ENCODE measurements around the gene SYNDIG1.

SYNDIG1 gene

DNA sequence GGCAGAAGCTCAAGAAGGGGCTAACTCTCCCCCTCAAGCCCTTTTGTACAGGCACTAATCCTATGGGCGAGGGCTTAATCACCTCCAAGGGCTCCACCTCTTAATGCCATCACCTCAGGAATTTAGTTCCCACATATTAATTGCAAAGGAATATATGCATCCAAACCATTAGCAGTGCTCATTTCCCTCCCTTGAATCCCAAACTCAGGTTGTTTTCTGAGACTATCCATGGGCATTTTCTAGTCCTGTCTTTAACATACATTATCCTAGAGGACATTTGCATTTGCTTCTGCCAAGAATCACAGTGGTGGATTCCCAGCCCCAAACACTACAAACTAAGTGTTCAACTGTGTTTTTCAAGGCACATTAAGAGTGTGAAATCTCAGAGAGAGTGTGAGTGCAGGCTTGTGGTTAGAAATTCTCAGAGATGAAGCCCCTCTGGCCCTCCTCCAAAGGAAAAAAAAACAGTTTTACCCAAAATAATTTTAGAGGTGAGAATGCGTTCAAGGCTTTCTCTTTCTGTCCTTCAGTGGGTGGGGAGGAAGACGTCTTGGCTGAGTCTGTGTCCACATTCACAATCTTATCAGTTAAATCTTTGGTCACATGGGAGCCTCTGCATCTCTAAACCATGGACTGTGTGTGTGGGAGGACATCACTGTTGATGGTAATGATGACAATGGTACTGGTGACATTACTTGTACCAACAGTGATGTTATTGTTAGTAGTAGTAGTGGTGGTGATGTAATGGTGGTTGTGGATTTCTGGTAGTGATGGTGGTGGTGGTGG lies 59.3 kb downstream of the SYNDIG1 start:
- DNase-seq (ENCODE audit: low read depth) = no peak

DNA sequence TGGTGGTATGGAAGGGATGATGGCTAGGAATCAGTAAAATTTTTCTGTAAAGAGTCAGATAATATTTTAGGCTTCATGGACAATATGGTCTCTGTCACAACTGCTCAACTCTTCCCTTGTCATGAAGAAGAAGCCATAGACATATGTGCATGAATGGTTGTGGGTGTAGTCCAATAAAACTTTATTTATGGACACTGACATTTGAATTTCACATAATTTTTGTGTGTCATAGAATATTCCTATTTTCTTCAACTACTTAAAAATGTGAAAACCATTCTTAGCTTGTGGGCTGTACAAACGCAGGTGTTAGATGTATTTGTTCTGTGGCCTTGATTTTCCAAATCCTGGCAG lies 59.9 kb downstream of the SYNDIG1 start:
- DNase-seq (ENCODE audit: low read depth) = no peak

DNA sequence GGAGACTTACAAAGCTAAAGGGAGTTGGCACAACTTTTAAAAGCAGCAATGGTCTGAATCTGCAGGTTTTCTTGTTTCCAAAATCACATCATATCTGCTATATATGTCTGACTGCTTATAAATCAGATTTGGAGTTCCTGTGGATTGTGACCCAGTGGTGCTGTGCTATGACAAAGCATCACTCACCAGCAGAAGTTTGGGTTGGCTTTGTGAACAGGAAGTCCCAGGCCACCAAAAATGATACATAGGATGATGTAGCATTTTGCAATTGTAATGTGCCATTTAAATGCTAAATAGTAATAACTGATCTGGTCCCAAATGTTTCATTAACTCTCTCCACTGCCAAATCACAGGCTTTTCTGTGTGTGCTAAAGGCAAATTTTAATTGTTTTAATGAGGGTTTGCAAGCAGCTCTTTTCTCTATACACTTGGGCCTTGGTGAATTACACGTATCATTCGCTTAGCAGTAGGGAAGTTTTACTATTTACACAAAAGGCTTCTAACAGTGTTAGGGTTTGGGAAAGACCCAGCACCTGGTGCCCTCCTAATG lies 60.8 kb downstream of the SYNDIG1 start:
- no peak for DNase-seq (ENCODE audit: low read depth)

DNA sequence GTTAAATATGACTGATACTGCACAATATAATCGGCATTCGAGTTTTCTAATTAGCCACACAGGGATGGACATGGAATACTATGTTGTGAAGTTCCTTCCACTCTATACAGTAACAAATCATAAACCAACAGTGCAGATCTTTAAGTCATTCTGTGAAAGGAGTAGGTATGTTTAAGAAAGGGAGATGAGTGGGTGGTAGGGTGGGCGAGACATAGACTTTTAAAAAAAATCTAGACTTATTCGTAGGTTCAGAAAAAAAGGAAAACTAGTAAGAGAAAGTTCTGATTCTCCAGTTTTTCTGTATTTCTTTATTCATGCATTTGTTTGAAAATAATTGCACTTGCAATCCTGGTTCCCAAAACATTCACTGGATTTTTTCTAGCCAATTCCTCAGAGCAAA lies 61.8 kb downstream of the SYNDIG1 start:
- no peak for DNase-seq (ENCODE audit: low read depth)

DNA sequence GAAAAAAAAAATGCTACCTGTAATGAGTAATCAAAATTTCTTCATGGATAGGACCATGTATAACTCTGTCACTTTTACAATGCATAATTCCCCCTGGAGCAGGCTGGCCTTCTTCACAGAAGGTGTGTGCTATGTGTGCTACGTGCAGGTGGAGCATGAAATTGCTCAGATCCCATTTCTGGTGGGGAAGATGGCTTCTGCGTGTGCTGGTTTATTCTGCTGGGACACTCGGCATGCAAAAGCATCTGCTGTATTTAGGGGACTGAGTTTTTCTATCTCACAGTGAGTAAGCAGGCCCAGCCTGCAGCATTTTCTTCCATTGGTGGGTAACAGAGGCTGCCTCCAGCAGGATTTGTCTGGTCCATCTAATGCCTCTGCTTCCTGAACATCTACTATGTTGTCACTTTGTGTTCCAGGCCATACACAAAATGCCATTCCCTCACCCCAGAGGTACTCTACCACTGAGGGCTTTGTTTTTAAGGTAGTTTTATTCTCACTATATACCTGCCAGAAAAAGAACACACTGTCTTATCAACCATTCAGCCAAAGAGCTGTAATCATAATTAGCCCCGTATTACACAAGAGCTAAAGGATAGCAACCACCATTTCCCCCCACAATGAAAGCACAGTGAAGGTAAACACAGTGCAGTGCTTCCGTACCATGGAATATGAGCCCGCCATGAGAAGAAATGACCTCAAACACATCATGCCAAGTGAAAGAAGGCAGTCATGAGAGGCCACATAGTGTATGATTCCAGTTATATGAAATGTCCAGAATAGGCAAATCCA lies 62.4 kb downstream of the SYNDIG1 start:
- no peak for DNase-seq (ENCODE audit: low read depth)

DNA sequence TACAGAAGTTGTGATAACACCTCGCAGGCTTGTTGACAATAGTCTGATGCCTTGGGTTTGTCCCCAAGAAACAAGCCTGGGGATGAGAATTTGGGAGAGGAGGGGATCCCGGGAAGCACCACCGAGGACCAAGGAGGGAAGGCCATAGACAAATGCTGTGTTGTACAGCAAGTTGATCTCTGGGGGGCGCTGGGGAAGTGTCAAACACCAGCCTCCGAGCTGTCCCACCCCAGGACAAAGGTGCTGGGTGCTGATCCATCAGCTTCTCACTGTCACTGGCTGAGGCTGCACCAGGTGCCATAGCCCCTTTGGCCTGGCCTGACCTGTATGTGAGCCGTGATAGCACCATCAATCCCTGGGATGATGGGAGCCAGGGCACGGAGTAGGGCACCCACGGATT lies 64.0 kb downstream of the SYNDIG1 start:
- DNase-seq (ENCODE audit: low read depth) = no peak

DNA sequence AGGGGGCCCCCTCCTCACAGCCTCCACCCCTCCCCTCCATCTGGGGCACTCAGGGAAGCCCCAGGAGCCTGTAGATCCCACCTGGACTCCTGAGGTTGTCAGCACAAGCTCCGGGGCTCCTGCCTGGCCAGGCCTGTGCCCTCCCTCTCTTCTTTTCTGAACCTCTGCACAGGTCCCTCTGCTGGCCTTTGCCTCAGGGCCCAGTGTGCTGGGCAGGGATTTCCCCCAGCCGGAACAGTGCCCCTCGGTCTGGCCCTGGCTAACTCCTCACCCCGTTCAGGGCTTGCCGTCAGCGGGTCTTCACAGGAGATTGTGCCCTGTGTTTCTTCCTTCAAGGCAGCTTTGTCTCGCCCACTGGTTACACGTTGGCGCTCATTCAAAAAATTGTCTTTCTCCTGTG lies 64.9 kb downstream of the SYNDIG1 start:
- no peak for DNase-seq (ENCODE audit: low read depth)

DNA sequence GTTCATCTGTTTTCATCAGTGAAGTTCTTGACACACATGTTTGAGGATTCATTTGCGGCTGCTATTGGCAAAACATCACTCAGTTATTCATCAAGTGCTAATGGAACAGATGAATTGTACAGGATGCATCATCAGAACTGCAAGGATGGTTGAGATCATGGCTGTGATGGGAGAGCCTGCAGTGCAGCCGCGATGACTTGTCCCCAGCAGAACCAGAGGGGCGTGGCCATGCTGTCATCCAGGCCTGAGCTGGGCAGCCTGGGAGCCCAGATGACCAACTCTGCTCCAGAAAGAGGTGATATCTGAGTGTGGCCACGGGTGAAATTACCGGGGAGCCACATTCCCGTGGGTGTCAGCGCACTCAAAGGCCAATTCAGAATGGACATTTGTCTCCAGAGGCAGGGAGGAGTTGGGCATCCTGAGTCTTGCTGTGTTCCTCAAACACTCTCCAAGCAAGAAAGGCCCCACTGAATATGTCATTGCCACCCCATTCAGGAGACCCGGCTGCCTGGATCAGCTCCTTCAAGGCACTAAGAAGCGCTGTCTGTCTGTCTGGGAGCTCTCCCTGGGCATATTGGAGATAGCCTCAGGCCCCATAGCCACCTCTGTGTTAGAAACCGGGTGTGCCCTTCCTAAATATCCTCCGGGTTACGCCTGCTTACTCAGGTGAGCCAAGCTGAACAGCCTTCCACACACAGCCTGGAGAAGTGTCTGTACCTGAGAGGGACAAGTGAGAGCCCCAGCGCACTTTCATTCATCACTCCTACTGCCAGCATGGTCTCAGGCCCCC lies 66.7 kb downstream of the SYNDIG1 start:
- no peak for DNase-seq (ENCODE audit: low read depth)

DNA sequence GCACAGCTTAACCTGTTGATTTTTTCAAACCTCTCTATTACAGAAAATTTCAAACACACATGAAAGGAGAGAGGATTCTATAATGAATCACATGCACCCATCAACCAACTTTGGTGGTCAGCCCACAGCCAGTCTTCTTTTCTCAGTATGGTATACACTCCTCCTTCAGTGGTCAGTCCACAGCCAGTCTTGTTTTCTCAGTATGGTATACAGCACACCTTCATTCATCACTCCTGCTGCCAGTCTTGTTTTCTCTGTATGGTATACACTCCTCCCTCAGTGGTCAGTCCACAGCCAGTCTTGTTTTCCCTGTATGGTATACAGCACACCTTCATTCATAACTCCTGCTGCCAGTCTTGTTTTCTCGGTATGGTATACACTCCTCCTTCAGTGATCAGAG lies 67.8 kb downstream of the SYNDIG1 start:
- no peak for DNase-seq (ENCODE audit: low read depth)

DNA sequence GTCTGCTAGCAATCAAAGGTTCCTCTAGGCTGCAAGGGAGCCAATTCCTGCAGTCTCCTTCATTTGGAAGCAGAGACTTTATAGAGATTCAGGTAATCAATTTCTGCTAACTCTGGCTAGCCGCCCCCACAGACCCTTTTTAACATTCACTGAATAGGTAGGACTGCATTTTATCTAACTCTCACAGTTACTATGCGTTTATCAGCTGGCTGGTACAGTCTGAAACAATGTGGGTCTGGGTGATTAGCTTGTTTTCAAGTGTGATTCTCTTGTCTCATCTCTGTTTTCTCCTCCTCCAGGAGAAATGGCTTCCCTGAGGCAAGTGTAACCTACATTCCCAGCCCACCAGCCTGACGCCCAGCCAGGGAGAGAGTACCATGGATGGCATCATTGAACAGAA lies 73.3 kb downstream of the SYNDIG1 start:
- no peak for DNase-seq (ENCODE audit: low read depth)

DNA sequence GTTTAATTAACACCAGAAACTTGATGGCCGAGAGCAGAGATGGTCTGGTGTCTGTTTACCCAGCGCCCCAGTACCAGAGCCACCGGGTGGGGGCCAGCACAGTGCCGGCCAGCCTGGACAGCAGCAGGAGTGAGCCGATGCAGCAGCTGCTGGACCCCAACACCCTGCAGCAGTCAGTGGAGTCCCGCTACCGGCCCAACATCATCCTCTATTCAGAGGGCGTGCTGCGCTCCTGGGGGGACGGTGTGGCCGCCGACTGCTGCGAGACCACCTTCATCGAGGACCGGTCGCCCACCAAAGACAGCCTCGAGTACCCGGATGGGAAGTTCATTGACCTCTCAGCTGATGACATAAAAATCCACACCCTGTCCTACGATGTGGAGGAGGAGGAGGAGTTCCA lies 73.7 kb downstream of the SYNDIG1 start:
- DNase-seq (ENCODE audit: low read depth) = no peak

DNA sequence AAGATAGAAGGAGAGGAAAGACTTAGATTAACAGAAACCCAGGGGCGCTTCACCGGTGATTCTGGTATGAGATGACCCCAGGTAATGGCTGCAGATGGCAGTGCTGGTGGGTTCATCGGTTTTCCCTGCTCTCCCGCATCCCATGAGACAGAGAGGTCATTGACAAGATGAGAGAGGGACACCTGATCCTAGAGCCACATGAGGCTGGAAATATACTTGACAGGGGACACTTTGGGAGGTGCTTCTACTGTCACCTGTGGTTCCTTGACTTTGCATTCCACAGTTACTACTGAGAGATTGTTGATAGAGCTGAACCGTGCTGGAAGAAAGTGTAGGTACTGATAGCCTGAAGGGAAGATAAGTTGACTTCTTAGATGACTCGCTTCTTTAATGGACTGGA lies 74.3 kb downstream of the SYNDIG1 start:
- DNase-seq (ENCODE audit: low read depth) = no peak

DNA sequence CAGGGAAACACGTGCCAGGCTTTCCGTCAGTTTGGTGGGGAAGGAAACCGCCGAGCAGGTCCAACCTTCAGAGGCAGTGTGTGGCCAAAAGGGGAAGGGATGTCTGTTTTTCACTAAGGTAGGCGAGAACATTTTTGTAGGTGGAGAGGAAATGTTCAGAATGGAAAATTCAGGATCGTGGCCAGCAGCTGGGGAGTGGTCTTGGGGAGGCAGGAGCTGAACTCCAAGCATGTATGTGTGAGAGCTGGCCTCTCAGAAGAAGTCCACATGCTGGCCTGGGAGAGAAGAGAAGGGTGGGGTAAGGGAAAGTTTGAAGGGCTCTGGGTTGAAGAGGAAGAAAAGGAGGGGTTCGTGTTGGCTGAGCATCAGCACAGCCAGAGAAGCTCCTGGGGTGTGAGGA lies 74.9 kb downstream of the SYNDIG1 start:
- no peak for DNase-seq (ENCODE audit: low read depth)

DNA sequence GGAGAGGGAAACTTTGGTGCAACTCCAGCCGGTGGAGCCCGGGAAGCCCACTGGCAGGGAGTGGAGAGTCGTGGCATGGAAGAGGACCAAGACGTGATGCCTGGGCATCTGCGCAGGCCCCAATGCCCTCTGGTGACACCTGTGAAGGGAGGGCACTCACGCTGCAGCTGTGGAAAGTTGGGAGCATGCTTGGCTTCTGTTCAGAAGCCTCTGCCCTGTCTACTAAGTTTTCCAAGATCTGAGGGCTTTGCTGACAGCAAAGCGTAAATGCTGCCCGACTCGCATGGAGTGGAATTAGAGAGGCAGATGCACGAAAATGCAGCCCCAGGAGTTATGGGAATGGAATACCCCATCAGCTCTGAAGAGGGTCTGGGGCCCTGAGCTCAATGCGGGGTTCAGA lies 75.7 kb downstream of the SYNDIG1 start:
- no peak for DNase-seq (ENCODE audit: low read depth)

DNA sequence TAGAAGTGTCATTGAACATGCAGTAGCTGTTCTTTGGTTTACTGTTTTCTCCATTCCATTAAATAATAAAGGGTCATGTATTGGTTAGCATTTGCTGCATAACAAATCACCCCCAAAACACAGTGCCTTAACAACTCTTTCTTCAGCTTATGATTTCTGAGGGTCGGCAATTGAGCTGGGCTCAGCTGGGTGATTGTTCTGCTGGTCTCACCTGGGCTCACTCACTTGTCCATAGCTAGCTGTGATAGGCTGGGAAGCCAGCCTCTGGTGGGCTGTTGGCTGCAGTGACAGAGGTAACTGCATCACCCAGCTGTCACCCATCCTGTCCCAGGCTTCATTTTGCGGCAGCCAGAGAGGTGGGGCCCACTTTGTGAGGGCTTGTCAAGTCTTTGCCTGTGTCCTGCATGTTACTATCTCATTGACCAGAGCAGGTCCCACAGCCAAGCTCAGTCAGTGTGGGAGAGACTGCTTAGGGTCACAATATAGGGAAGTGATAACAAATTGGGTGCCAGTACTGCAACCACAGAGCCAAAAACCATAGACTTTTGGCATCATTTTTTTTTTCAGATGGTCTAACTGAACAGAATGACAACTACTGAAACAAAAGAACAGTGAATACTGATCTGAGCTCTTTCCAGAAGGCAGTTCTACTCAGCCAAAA lies 76.9 kb downstream of the SYNDIG1 start:
- DNase-seq (ENCODE audit: low read depth) = no peak

DNA sequence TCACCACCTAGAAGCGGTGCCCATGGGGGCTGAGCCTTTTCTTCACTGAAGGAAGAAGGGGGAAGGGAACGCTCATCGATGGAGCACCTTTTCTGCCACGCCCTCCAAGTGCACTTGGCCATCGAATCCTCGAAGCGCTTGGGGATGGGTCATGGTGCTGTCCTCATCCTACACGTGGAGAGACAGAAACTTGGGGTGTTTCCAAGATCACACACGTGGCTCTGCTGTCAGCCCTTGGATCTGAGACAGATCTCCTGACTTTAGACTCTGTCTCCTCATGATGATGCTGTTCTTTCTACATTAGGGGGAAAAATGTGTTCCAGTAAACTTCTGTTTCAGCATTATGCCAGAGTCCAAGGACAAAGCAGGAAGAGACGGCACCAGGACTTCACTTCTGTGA lies 78.5 kb downstream of the SYNDIG1 start:
- DNase-seq (ENCODE audit: low read depth) = no peak

DNA sequence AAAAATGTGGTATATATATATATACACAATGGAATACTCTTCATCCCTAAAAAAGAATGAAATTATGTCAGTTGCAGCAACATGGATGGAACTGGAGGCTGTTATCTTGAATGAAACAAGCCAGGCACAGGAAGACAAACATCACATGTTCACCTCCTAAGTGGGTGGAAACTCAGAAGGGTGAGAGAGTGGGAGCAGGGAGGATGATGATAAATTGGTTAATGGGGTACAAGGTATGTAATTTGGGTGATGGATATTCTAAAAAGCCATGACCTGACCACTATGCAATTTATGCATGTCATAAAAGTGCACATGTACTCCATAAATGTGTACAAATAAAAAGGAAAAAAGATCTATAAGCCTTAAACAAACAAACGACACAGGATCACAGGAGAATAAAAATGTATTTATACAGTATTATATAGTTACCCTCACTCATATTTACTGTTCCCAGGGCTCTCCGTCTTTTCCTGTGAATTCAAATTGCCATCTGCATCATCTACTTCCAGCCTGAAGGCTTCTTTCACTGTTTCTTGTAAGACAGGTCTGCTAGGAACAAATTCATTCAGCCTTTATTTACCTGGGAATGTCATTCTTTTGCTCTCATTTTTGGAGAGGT lies 89.8 kb downstream of the SYNDIG1 start:
- DNase-seq (ENCODE audit: low read depth) = no peak

DNA sequence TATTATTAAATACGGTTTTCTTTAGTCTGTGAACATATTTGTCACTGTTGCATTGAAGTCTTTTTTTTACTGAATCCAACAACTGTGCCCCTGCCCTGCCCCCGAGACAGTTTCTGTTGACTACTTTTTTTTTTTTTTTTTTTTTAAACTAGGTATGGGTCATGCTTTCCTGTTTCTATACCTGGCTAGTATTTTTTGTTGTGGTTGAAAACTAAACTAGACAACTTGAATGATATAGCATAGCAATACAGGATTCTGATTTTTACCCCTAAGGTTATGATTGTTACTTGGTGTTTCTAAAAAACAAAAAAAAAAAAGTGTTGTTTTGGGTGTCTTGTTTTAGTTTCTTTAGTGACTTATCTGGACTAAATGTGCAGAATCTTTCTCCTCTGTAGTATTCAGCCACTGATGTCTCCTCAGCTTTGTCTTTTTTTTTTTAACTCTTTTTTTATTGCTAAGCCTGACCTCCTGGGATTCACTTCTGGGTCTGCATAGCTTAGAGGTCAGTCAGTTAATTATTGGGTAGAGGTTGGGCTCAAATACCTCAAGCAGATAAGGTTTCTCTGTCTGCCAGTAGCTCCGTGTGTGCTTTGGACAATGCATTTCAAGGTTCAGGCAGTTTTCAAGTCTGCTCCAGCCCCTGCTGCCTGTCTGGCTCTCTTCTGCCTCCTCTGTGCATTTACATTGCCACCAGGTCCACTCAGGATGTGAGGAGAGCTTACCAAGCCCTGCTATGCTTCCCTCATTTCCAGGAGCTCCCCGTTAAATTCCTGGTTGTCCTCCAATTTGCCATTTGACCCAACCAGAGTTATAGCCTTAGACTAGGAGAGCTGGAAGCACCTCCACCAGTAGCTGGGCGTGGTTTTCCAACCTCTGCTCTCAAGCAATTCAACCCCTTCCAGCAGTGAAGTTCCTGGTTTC lies 91.4 kb downstream of the SYNDIG1 start:
- no peak for DNase-seq (ENCODE audit: low read depth)

DNA sequence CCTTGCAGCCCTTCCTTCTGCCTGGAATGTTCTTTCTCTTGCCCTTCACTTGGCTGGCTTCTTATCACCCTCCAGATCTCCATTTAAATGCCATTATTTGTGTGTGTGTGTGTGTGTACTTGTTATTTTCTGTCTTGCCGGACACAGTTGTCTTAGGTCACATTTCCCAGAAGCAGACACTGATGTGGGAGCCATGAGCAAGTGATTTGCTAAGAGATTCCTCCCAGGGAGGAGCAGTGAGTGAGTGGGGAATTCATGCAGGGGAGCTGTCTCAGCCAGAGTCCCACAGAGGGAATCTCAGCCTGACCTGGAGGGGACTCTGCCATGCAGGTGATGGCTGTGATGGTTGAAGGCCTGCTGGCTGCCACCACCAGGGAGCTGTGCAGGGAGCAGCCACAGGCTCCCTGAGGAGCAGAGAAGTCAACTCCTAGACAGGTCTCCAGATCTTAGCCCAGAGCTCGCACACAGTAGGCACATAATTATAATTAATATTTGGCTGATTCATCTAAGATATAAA lies 96.5 kb downstream of the SYNDIG1 start:
- no peak for DNase-seq (ENCODE audit: low read depth)

DNA sequence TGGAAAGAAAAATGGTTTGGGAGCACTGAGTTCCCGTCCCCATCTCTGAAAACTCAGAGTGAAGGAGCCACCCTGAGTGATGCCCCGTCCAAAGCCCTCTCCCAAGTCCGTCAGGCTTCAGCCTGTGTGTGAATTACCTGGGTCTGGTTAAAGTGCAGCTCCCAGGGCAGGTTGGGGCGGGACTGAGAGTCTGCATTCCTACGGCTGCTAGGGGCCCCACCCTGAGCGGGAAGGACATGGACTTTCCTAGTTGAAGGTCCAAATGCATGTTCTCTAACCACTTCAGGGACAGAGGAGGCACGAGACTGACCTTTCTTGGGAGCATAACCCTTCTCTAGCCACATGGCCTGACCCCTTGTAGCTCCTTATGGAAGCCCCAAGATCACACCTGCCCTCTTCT lies 97.2 kb downstream of the SYNDIG1 start:
- no peak for DNase-seq (ENCODE audit: low read depth)

Measured in EH (cell line).